ENCODE measurements around the gene SPG11. TPM values are rescaled to one million over a fixed set of nuclear protein-coding genes. Genes with fewer than 3 reads are reported as not detected.
"Not testable (repeated sequence)": the region's sequence is repeated elsewhere in the genome, so short reads cannot be mapped to it uniquely, and the experiment has no call there.

The SPG11 gene
- total and polyA plus RNA-seq, 8 donors, result 12.1 to 240 (median 104) TPM

DNA sequence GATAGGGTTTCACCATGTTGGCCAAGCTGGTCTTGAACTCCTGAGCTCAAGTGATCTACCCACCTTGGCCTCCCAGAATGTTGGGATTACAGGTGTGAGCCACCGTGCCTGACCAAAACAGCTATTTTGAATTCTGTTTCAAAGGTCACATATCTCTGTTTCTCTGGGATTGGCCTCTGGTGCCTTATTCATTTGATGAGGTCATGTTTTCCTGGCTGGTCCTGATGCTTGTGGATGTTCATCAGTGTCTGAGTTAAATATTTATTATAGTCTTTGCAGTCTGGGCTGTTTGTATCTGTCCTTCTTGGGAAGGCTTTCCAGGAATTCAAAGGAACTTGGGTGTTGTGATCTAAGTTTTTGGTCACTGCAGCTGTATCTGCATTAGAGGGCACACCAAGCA lies 42.5 kb upstream of the SPG11 start:
- Histone ChIP-seq H3K36me3 (no peaks in the 10 kb centered on the region), H3K9me3 (peaks cover 0 to 8% (median 2%) of the 10 kb centered on the region in 4 donors), H3K4me1 (peaks cover 3 to 20% (median 10%) of the 10 kb centered on the region in 4 donors), H3K4me3 (no peak overlapping the region), H3K27me3 (no peaks in the 10 kb centered on the region), H3K27ac (peak overlapping the region in 1 of 5 donors; percentile 43)
- intact Hi-C loops (cut with DNase I; ENCODE audit: low total_unique reads), result no loop called here
- 59 to 75% (median 60%) methylated on average over 1 of the region's 1 CpG for WGBS, 5 donors
- TF ChIP-seq POLR2AphosphoS5 (IDR thresholded peaks at IDR 0.05) (no peak), EP300 (IDR thresholded peaks at IDR 0.05) (no peak), POLR2A (IDR thresholded peaks at IDR 0.05) (no peak)
- TF ChIP-seq, protein P1, sequence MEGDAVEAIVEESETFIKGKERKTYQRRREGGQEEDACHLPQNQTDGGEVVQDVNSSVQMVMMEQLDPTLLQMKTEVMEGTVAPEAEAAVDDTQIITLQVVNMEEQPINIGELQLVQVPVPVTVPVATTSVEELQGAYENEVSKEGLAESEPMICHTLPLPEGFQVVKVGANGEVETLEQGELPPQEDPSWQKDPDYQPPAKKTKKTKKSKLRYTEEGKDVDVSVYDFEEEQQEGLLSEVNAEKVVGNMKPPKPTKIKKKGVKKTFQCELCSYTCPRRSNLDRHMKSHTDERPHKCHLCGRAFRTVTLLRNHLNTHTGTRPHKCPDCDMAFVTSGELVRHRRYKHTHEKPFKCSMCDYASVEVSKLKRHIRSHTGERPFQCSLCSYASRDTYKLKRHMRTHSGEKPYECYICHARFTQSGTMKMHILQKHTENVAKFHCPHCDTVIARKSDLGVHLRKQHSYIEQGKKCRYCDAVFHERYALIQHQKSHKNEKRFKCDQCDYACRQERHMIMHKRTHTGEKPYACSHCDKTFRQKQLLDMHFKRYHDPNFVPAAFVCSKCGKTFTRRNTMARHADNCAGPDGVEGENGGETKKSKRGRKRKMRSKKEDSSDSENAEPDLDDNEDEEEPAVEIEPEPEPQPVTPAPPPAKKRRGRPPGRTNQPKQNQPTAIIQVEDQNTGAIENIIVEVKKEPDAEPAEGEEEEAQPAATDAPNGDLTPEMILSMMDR (IDR thresholded peaks at IDR 0.05), result no peak
- DNase-seq, result no peak

DNA sequence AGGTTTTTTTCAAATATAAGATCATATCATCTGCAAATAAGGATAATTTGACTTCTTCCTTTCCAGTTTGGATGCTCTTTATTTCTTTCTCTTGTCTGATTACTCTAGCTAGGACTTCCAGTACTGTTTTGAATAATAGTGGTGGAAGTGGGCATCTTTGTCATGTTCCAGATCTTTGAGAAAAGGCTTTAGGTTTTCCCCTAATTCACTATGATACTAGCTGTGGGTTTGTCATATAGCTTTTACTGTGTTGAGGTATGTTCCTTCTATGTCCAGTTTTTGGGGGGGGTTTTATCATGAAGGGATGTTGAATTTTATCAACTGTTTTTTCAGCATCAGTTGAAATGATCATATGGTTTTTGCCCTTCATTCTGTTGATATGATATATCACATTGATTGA lies 37.2 kb upstream of the SPG11 start:
- H3K27me3 ChIP-seq; H3K36me3 ChIP-seq; H3K4me3 ChIP-seq; intact Hi-C loops (cut with DNase I; ENCODE audit: low total_unique reads); H3K27ac ChIP-seq; H3K4me1 ChIP-seq; DNase-seq: not testable (repeated sequence)
- H3K9me3 ChIP-seq, result peaks cover 0 to 14% (median 4%) of the 10 kb centered on the region in 4 donors

DNA sequence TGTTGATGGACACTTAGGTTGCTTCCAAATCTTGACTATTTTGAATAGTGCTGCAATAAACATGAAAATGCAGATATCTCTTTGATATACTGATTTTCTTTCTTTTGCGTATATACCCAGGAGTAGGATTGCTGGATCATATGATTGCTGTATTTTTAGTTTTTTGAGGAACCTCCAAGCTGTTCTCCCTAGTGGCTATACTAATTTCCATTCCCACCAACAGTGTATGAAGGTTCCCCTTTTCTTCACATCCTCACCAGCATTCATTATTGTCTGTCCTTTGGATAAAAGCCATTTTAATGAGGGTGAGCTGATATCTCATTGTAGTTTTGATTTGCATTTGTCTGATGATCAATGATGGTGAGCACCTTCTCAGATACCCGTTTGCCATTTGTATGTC lies 35.2 kb upstream of the SPG11 start:
- no peaks in the 10 kb centered on the region for H3K27me3 ChIP-seq
- 84 to 94% (median 92%) methylated on average over 2 of the region's 2 CpGs for WGBS, 5 donors
- peaks cover 0 to 14% (median 4%) of the 10 kb centered on the region in 4 donors for H3K9me3 ChIP-seq
- no peaks in the 10 kb centered on the region for H3K36me3 ChIP-seq
- no peak for DNase-seq
- H3K4me1 ChIP-seq, result no peaks in the 10 kb centered on the region
- no peak overlapping the region for H3K4me3 ChIP-seq
- TF ChIP-seq POLR2A (IDR thresholded peaks at IDR 0.05), result no peak
- no peak for TF ChIP-seq EP300 (IDR thresholded peaks at IDR 0.05)
- TF ChIP-seq, protein P1 (IDR thresholded peaks at IDR 0.05), result no peak
- no peak for TF ChIP-seq POLR2AphosphoS5 (IDR thresholded peaks at IDR 0.05)
- intact Hi-C loops (cut with DNase I; ENCODE audit: low total_unique reads), result no loop called here
- H3K27ac ChIP-seq, result no peak overlapping the region

DNA sequence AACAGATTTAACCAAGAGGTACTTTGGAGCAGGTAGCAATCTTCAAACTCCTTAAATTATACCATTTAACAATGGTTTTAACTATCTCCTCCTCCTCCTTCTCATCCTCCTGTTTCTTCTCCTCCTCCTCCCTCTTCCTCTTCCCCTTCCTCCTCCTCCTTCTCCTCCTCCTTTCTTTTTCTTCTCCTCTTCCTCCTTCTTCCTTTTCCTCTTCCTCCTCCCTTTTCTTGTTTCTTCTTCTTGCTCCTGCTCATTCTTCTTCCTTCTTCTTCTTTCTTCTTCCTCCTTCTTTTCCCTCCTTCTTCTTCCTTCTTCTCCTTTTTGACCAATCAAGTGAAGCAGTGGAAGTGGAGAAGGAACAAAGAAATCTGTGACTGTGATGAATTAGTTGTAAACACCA lies 33.6 kb upstream of the SPG11 start:
- TF ChIP-seq, protein P1 (IDR thresholded peaks at IDR 0.05), result no peak
- no peak for TF ChIP-seq POLR2A (IDR thresholded peaks at IDR 0.05)
- Histone ChIP-seq H3K27ac (no peak overlapping the region), H3K27me3 (no peaks in the 10 kb centered on the region), H3K36me3 (no peaks in the 10 kb centered on the region), H3K4me1 (no peaks in the 10 kb centered on the region), H3K4me3 (no peak overlapping the region), H3K9me3 (peaks cover 0 to 6% (median 2%) of the 10 kb centered on the region in 4 donors)
- intact Hi-C loops (cut with DNase I; ENCODE audit: low total_unique reads), result no loop called here
- no peak for DNase-seq

- DNase-seq, result no peak
- intact Hi-C loops (cut with DNase I; ENCODE audit: low total_unique reads), result no loop called here
- no peaks in the 10 kb centered on the region for H3K27me3 ChIP-seq
- H3K4me3 ChIP-seq, result no peak overlapping the region
- 56 to 86% (median 70%) methylated on average over 3 of the region's 3 CpGs for WGBS, 5 donors
- no peaks in the 10 kb centered on the region for H3K36me3 ChIP-seq
- peaks cover 0 to 3% (median under 1%) of the 10 kb centered on the region in 4 donors for H3K9me3 ChIP-seq
- H3K4me1 ChIP-seq, result no peaks in the 10 kb centered on the region
- H3K27ac ChIP-seq, result no peak overlapping the region
- TF ChIP-seq, protein P1 (IDR thresholded peaks at IDR 0.05), result no peak
- no peak for TF ChIP-seq POLR2AphosphoS5 (IDR thresholded peaks at IDR 0.05)
- no peak for TF ChIP-seq POLR2A (IDR thresholded peaks at IDR 0.05)
- TF ChIP-seq EP300 (IDR thresholded peaks at IDR 0.05), result no peak
Observed at GRCh38 chr15:44695294-44695693, 31.8 kb upstream of the SPG11 start.
